ENCODE results near the gene GRHPR.
"Not testable (repeated sequence)": the region's sequence is repeated elsewhere in the genome, so short reads cannot be mapped to it uniquely, and the experiment has no call there.

The GRHPR gene

DNA sequence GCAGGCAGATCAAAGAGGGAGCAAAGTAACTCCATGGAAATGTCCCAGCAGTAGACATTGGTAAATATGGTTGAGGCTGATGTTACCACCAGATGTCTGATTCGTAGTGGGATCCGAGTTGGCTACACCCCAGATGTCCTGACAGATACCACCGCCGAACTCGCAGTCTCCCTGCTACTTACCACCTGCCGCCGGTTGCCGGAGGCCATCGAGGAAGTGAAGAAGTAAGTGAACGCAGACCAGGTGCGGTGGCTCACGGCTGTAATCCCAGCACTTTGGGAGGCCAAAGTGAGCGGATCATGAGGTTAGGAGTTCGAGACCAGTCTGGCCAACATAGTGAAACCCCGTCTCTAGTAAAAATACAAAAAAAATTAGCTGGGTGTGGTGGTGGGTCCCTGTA, 3.9 kb downstream of the GRHPR start:
- not testable (repeated sequence) for H3K9me3 ChIP-seq (ENCODE audit: control insufficient read depth, low read depth, low read length); H3K27ac ChIP-seq (ENCODE audit: low read length); H3K4me1 ChIP-seq (ENCODE audit: control insufficient read depth, low read depth, low read length); H3K9ac ChIP-seq (ENCODE audit: low read length); H3K4me3 ChIP-seq (ENCODE audit: low read length); H3K27me3 ChIP-seq (ENCODE audit: control insufficient read depth, insufficient read depth, low read length)
- H3K36me3 ChIP-seq (ENCODE audit: control insufficient read depth, low read depth, low read length) = peaks cover 43% of the 10 kb centered on the region

DNA sequence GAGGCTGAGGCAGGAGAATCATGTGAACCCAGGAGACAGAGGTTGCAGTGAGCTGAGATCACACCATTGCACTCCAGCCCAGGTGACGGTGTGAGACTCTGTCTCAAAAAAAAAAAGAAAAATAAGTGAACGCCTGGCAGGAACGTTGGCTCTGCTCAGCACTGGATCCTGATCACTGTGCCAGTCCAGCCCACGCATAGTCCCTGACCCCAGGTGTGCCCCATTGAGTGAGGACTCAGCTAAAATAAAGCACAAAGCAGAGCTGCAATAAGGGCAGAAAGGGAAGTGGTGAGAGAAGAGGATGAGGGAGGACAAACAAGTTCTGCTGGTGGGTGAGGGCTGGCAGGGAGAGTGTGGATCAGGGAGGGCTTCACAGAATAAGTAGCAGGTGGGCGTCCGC, 4.3 kb downstream of the GRHPR start:
- Histone ChIP-seq H3K4me3 (ENCODE audit: low read length) (no peak overlapping the region), H3K27ac (ENCODE audit: low read length) (no peak overlapping the region), H3K4me1 (ENCODE audit: control insufficient read depth, low read depth, low read length) (peaks cover 6% of the 10 kb centered on the region), H3K9ac (ENCODE audit: low read length) (no peak overlapping the region), H3K27me3 (ENCODE audit: control insufficient read depth, insufficient read depth, low read length) (no peaks in the 10 kb centered on the region), H3K36me3 (ENCODE audit: control insufficient read depth, low read depth, low read length) (peaks cover 46% of the 10 kb centered on the region), H3K9me3 (ENCODE audit: control insufficient read depth, low read depth, low read length) (no peaks in the 10 kb centered on the region)

DNA sequence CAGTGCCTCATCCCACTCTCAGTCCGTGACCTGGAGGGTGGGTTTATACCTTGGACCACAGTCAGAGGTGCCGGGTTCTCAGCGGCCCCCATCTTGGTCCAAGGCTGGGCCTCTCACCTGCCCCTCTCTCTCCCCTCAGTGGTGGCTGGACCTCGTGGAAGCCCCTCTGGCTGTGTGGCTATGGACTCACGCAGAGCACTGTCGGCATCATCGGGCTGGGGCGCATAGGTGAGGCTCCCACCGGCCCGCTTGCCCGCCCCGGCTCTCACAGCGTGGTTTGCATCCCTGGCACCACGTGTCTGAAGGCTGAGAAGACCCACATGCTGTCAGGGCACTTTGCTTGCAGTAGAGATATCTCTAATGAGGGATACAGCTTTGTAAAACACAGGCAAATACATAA, 5.8 kb downstream of the GRHPR start:
- Histone ChIP-seq H3K9ac (ENCODE audit: low read length) (no peak overlapping the region), H3K9me3 (ENCODE audit: control insufficient read depth, low read depth, low read length) (no peaks in the 10 kb centered on the region), H3K36me3 (ENCODE audit: control insufficient read depth, low read depth, low read length) (peaks cover 49% of the 10 kb centered on the region), H3K27me3 (ENCODE audit: control insufficient read depth, insufficient read depth, low read length) (no peaks in the 10 kb centered on the region), H3K4me3 (ENCODE audit: low read length) (no peak overlapping the region), H3K27ac (ENCODE audit: low read length) (no peak overlapping the region), H3K4me1 (ENCODE audit: control insufficient read depth, low read depth, low read length) (peaks cover 5% of the 10 kb centered on the region)

DNA sequence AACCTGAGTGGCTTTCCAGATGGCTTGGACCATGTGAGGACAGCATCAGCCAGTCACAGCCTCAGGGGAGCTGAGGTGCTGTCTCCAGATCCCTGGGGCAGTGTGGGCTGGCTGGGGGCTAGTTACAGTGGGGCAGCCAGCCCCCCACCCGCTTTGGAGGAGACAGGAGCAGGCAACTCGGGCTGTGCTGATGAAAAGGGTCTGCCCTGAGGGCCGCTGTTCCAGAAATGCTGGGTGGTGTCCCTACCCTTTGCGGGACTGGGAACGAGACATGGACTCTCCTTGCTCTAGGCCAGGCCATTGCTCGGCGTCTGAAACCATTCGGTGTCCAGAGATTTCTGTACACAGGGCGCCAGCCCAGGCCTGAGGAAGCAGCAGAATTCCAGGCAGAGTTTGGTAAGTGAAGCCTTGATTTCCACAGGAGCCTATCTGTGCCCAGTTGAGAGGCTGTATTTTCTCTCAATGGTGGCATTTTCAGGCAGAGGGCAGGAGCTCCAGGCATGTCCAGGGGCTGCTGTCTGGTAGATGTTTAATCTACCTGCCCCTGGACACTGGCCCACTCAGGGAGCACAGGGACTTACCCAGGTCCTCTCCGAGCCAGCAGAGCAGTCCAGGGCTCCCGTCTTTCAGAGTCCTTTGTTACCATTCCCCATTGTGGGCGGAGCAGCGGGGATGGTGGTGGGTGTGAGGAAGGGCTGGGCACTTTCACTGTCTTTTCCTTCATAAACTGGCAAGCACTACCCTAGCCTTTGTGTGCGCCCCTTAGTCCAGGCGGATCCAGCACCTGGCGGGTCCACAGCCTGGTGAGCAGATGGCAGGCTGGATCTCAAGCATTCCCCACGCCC, 7.2 kb downstream of the GRHPR start:
- Histone ChIP-seq H3K4me3 (ENCODE audit: low read length) (no peak overlapping the region), H3K4me1 (ENCODE audit: control insufficient read depth, low read depth, low read length) (peaks cover 12% of the 10 kb centered on the region), H3K9ac (ENCODE audit: low read length) (no peak overlapping the region), H3K9me3 (ENCODE audit: control insufficient read depth, low read depth, low read length) (no peaks in the 10 kb centered on the region), H3K36me3 (ENCODE audit: control insufficient read depth, low read depth, low read length) (peaks cover 49% of the 10 kb centered on the region), H3K27me3 (ENCODE audit: control insufficient read depth, insufficient read depth, low read length) (no peaks in the 10 kb centered on the region), H3K27ac (ENCODE audit: low read length) (no peak overlapping the region)

DNA sequence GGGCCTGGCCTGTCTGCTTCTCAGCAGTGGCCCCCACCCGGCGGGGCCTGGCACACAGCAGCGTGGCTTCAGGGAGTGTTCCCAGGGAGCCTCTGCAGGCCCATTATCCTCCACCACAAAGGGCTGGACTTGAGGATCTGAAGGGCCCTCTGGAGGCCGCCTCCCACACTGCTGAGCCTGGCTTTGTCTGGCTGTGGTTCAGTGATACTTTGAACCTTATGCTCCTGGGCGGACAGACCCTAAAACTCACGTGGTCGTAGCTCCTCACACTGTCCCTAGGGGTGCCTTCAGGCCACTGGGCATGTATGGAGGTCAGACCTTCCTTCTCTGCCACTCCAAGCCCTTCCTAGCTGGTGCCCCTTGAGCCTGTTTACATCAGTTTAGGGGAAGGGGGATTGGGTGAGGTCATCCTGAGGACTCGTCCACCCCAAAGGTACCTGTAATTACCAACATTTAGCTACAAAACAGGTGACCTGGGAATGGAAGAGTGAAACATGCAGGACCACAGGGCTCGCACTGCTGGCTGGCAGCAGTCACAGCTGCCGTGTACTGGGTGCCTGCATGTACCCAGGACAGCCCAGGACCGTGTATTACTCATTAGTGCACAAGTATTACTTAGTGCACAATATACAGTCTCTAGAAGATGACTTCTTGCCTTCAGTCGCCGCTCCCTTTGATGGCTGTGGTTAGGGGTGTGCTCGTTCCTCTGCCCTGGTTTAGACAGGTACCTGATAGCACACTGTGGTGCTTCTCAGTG, 8.5 kb downstream of the GRHPR start:
- H3K36me3 ChIP-seq (ENCODE audit: control insufficient read depth, low read depth, low read length) = peaks cover 49% of the 10 kb centered on the region
- no peak overlapping the region for H3K9ac ChIP-seq (ENCODE audit: low read length)
- no peak overlapping the region for H3K27ac ChIP-seq (ENCODE audit: low read length)
- no peaks in the 10 kb centered on the region for H3K9me3 ChIP-seq (ENCODE audit: control insufficient read depth, low read depth, low read length)
- H3K4me3 ChIP-seq (ENCODE audit: low read length) = no peak overlapping the region
- no peaks in the 10 kb centered on the region for H3K27me3 ChIP-seq (ENCODE audit: control insufficient read depth, insufficient read depth, low read length)
- peaks cover 13% of the 10 kb centered on the region for H3K4me1 ChIP-seq (ENCODE audit: control insufficient read depth, low read depth, low read length)

DNA sequence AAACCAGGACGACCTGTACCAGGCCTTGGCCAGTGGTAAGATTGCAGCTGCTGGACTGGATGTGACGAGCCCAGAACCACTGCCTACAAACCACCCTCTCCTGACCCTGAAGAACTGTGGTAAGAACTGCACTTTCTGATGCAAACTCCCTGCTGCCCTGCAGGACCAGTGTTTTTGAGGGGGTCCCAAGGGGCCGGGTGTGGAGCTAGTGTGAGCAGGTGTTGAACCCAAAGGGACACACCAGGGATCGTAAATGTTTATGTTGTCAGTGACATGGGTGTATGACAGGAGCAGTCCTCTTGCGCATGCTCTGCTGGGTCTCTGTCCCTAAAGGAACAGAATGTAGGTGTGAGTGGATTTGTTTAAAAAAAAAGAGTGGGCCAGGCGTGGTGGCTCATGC, 9.5 kb downstream of the GRHPR start:
- peaks cover 48% of the 10 kb centered on the region for H3K36me3 ChIP-seq (ENCODE audit: control insufficient read depth, low read depth, low read length)
- no peak overlapping the region for H3K4me3 ChIP-seq (ENCODE audit: low read length)
- H3K27ac ChIP-seq (ENCODE audit: low read length) = no peak overlapping the region

DNA sequence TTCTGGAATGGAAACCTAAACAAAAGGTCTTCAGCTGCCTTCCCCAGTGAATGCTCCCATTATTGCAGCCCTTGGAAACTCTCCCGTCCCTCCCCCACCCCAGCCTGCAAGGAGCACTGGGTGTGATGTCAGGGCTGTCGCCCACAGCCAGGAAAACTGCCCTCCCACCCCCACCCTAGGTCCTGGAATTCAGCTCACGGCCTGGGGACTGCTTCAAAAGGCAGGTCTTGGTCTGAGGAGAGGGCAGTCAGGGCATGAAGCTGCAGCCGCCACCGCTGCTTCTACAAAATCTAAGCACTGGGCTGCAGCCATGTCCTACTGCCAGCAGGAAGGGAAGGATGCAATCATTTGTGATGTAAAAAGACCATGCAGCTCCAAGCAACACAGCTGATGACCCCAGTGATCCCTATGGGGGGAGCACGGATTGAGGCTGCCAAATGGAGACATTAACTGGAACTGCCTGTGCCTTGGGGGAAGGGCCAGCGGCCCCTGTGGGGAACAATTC, 11.4 kb downstream of the GRHPR start:
- Histone ChIP-seq H3K9me3 (ENCODE audit: control insufficient read depth, low read depth, low read length) (no peaks in the 10 kb centered on the region), H3K9ac (ENCODE audit: low read length) (no peak overlapping the region), H3K27me3 (ENCODE audit: control insufficient read depth, insufficient read depth, low read length) (no peaks in the 10 kb centered on the region), H3K36me3 (ENCODE audit: control insufficient read depth, low read depth, low read length) (peaks cover 50% of the 10 kb centered on the region), H3K27ac (ENCODE audit: low read length) (peak overlapping the region; percentile 9), H3K4me1 (ENCODE audit: control insufficient read depth, low read depth, low read length) (peaks cover 13% of the 10 kb centered on the region), H3K4me3 (ENCODE audit: low read length) (peak overlapping the region; percentile 16)

More for the DNA sequence above, 9.5 kb downstream of the GRHPR start:
- peaks cover 13% of the 10 kb centered on the region for H3K4me1 ChIP-seq (ENCODE audit: control insufficient read depth, low read depth, low read length)
- no peaks in the 10 kb centered on the region for H3K9me3 ChIP-seq (ENCODE audit: control insufficient read depth, low read depth, low read length)
- no peaks in the 10 kb centered on the region for H3K27me3 ChIP-seq (ENCODE audit: control insufficient read depth, insufficient read depth, low read length)
- H3K9ac ChIP-seq (ENCODE audit: low read length) = no peak overlapping the region

DNA sequence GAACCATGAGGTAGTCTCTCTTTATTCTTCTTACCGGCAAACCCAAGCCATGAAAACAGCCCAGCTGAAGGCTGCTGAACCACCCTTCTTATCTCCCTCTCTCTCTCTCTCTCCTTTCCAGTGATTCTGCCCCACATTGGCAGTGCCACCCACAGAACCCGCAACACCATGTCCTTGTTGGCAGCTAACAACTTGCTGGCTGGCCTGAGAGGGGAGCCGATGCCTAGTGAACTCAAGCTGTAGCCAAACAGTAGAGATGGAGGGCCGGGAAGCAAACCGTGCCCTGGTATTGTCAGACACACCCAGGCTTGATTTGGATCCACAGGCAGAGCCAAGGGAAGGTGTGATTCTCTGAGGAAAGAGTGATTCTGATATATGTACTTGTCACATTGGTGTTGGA, 14.0 kb downstream of the GRHPR start:
- Histone ChIP-seq H3K9me3 (ENCODE audit: control insufficient read depth, low read depth, low read length) (no peaks in the 10 kb centered on the region), H3K27me3 (ENCODE audit: control insufficient read depth, insufficient read depth, low read length) (no peaks in the 10 kb centered on the region), H3K27ac (ENCODE audit: low read length) (no peak overlapping the region), H3K4me3 (ENCODE audit: low read length) (no peak overlapping the region), H3K9ac (ENCODE audit: low read length) (no peak overlapping the region), H3K4me1 (ENCODE audit: control insufficient read depth, low read depth, low read length) (peaks cover 13% of the 10 kb centered on the region), H3K36me3 (ENCODE audit: control insufficient read depth, low read depth, low read length) (peaks cover 61% of the 10 kb centered on the region)

DNA sequence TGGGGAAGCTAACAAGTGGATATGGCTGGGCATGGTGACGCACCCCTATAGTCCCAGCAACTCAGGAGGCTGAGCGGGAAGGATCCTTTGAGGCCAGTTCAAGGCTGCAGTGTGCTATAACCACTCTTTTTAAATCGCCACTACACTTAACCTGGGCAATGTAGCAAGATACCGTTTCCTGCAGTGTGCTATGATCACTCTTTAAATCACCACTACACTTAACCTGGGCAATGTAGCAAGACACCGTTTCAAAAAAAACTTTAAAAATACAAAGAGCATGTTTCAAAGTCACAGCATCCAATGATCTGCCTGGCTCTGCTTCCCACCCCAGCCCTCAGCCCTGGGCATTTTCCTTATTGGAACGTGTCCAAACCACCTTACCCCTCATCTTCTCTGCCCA, 14.5 kb downstream of the GRHPR start:
- no peaks in the 10 kb centered on the region for H3K9me3 ChIP-seq (ENCODE audit: control insufficient read depth, low read depth, low read length)
- H3K36me3 ChIP-seq (ENCODE audit: control insufficient read depth, low read depth, low read length) = peaks cover 62% of the 10 kb centered on the region
- no peak overlapping the region for H3K9ac ChIP-seq (ENCODE audit: low read length)
- H3K4me3 ChIP-seq (ENCODE audit: low read length) = no peak overlapping the region
- no peak overlapping the region for H3K27ac ChIP-seq (ENCODE audit: low read length)
- H3K27me3 ChIP-seq (ENCODE audit: control insufficient read depth, insufficient read depth, low read length) = no peaks in the 10 kb centered on the region
- peaks cover 13% of the 10 kb centered on the region for H3K4me1 ChIP-seq (ENCODE audit: control insufficient read depth, low read depth, low read length)

DNA sequence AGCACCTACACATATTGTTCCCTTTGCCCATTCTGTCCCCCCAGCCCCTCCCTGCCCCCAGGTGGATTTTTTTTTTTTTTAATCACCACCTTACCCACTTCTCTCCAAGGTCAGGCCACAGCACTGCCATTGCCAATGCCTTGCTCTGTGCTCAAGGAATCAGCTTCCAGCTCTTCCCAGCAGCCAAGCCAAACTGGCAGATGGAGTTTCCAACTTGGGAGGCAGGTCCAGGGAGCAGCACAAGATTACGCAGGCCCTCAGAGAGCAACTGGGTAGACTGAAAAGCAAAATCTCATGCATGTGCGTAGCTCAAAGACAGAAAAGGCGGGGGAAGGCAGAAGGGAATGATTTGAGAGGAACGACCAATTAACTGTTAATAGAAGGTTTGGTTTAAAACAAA, 15.1 kb downstream of the GRHPR start:
- no peak overlapping the region for H3K9ac ChIP-seq (ENCODE audit: low read length)
- H3K9me3 ChIP-seq (ENCODE audit: control insufficient read depth, low read depth, low read length) = no peaks in the 10 kb centered on the region
- no peak overlapping the region for H3K27ac ChIP-seq (ENCODE audit: low read length)
- H3K27me3 ChIP-seq (ENCODE audit: control insufficient read depth, insufficient read depth, low read length) = no peaks in the 10 kb centered on the region
- H3K4me1 ChIP-seq (ENCODE audit: control insufficient read depth, low read depth, low read length) = peaks cover 13% of the 10 kb centered on the region
- peaks cover 67% of the 10 kb centered on the region for H3K36me3 ChIP-seq (ENCODE audit: control insufficient read depth, low read depth, low read length)
- H3K4me3 ChIP-seq (ENCODE audit: low read length) = no peak overlapping the region

DNA sequence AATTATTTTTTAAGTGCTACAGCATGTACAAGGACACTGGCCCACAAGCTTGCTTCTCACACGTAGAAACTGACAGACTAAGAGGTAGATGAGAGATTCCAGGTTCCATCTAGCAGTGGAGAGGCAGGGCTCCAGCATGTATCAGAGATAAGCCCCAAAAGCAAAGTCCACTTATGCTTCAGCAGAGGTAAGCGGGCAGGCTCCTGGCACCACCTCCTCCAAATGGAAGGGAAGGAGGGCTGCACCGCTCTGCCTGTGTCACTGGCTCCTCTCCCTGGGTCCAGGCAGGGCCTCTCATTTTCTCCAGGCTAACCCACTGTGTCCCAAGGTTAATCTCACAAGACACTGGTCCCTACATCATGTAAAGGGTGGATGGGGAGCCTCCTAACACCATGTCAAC, 15.9 kb downstream of the GRHPR start:
- Histone ChIP-seq H3K36me3 (ENCODE audit: control insufficient read depth, low read depth, low read length) (peaks cover 67% of the 10 kb centered on the region), H3K4me1 (ENCODE audit: control insufficient read depth, low read depth, low read length) (peaks cover 13% of the 10 kb centered on the region), H3K27ac (ENCODE audit: low read length) (no peak overlapping the region), H3K27me3 (ENCODE audit: control insufficient read depth, insufficient read depth, low read length) (no peaks in the 10 kb centered on the region), H3K9ac (ENCODE audit: low read length) (no peak overlapping the region), H3K4me3 (ENCODE audit: low read length) (no peak overlapping the region), H3K9me3 (ENCODE audit: control insufficient read depth, low read depth, low read length) (no peaks in the 10 kb centered on the region)

Data from iPS-18a (cell line).